ENCODE data around the gene PKP4.
"Not testable (repeated sequence)": the region's sequence is repeated elsewhere in the genome, so short reads cannot be mapped to it uniquely, and the experiment has no call there.

Gene PKP4

DNA sequence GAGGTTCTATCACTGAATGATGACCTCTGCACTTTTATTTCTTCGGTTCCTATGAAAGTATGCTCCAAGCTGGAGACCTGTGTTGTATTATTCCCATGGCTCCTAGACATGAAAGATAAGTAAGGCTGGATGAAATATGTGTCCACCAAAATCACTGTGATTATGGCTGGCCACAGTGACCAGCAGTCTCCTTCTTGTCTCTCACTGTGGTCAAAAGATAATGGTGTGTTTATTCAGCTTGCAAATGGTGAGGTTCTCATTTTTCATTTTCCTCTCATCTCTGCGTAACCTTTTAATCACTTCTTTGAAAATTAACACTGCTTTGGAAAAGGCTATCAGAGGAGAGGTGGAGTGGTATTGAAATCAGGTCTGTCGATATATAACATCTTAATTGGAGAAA, 230.6 kb downstream of the PKP4 start:
- no peak for DNase-seq (ENCODE audit: low spot score)

DNA sequence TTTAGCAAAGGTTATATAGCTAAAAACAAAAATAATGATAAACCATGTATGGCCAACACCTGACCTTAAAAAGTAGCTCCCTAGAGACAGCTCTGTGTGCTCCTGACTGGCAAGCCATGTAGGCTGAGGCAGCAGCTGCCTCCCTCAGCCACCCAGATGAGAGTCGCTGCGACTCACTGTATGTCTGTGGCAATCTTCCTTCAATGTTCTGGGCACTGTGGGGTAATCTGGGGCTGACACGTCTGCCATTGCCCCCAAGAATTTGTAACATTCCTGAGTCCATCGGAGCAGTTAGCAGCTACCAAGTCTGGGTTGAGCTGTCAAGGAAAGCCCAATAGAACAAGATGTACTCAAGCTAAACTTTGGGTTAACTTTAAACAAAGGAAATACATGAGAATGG, 232.0 kb downstream of the PKP4 start:
- no peak for DNase-seq (ENCODE audit: low spot score)

DNA sequence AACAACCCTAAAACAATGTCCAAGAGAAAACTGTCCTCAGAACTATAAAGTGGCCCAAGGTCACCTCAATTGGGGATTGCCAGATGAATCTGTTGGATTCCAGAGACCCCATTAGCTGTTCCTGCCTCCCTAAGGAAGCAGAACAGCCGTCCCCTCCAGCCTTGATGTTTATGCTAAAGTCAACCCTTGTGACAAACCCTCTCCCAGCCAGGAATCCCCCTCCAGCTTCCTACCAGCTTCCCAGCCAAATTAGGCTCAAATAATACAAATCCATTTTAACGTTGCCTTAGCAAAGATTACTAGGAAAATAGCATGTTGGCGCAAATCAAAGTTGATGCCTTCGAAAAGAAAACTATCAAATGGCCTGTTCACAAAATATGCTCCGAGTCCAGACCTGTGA, 232.6 kb downstream of the PKP4 start:
- no peak for DNase-seq (ENCODE audit: low spot score)

DNA sequence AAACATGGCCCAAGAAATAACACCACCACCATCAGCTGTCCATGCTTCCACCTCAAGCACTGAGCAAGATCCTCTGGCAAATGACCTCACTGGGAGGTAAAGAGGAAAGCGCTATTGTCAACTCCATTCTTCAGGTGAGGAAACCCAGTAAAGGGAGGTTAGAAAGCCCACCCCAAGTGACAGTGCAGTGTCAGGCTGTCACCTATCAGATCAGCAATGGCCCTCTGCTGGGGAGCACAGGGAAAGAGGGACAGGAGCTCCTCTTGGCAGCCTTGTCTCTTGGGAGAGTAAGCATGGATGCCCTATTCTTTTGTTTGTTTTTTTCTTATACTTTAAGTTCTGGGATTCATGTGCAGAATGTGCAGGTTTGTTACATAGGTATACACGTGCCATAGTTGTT, 234.1 kb downstream of the PKP4 start:
- no peak for DNase-seq (ENCODE audit: low spot score)

DNA sequence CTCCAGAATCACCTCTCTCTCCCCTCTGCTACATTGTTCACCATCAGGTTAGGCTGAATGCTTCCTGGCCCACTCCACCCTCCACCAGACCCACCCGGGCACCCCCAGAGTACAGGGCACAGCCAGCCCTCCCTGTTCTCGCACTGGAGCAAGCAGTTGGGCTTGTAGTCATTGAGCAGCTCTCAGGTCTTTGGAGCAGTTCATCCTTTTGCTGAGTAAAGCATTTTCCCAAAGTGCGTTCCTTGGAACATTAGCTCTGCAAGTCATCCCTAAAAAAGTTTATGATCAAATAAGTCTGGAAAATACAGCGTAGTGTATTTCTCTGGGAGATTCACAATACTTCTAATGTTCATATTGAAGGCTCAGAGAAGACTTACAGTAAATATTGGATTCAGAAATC, 234.9 kb downstream of the PKP4 start:
- no peak for DNase-seq (ENCODE audit: low spot score)

DNA sequence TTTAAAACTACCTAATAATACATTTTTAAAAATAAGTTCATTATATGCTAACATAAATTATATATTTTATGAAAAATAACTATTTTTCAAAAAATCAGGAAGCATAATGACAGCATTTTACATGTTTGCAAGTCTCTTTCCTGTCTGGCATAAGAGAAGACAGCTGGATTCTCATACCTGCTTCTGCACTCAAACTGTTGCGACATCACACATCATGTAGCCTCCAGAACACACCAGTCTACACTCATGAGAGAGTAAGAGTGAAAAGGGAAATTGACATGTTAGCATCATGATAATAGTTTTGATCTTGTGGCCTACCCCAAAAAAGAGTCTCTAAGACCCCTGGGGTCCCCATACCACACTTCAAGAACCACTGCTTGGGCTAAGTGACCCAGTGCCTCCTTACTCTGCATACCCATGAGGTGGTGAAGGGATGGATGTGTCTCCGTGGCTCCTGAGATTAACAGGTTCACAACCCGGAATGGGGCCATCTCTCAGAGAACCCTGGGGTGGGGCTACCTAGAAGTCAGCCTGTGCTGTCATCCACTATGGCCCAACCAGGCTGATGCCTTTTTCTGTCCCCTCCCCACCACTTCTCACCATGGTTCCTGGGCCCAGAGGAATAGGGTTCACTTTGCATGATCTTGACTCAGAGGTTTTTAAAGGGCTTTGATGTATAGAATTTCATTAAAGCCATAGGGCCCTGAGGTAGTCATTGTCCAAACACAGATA, 235.8 kb downstream of the PKP4 start:
- DNase-seq (ENCODE audit: low spot score): no peak

DNA sequence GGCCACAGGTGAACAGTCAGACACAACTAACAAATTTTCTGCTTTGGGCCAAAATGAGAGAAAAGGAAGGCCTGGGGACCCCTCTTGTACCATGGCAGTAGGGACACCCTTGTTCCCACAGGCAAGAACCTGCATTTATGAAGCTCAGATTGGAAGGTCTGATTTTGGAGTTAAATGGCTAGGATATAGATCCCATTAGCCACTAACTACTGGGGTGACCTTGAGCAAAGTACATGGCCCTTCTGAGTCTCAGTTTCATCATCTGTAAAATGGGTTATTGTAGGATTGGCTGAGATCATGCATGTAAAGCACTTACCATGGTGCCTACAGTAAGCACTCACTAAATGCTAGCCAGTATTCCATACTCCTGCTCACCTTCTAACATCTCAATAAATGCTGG, 236.7 kb downstream of the PKP4 start:
- DNase-seq (ENCODE audit: low spot score): no peak

DNA sequence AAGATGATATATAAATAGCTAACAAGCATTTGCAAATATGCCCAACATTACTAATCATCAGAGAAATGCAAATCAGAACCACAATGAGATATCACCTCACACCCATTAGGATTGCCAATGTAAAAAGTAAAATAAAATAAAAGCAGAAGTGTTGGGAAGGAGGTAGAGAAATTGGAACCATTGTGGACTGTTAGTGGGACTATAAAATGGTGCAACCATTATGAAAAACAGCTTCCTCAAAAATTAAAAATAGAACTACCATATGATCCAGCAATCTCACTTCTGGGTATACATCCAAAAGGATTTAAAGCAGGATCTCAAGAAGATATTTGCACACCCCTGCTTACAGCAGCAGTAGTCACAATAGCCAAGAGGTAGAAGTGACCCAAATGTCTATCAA, 238.6 kb downstream of the PKP4 start:
- DNase-seq (ENCODE audit: low spot score): no peak

DNA sequence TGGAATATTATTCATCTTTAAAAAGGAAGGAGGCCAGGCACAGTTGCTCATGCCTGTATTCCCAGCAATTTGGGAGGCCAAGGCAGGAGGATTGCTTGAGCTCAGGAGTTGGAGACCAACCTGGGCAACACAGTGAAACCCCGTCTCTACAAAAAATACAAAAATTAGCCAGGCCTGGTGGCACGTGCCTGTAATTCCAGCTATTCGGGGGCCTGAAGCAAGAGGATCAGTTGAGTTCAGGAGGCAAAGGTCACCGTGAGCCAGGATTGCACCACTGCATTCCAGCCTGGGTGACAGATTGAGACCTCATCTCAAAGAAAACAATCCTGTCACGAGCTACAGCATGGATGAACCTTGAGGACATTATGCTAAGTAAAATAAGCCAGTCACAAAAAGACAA, 239.0 kb downstream of the PKP4 start:
- DNase-seq (ENCODE audit: low spot score): not testable (repeated sequence)

DNA sequence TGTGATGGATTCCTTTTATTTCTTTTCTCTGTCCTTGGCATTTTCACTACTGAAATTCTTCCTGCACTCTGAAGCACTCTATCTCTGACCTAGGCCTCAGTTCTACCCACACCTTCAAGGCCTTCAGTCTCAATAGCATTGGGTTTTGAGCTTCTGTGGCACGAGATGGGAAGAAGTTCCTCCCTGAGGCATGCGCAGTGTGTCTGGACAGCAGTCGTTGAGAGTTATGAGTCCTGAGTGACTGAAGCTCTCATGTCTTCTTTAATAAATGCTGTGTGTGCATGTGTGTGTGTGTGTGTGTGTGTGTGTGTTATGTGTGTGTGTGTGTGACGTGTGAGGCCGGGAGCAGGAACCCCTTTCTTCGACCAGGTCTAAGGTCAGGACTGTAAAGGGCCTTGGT, 242.6 kb downstream of the PKP4 start:
- DNase-seq (ENCODE audit: low spot score): no peak

DNA sequence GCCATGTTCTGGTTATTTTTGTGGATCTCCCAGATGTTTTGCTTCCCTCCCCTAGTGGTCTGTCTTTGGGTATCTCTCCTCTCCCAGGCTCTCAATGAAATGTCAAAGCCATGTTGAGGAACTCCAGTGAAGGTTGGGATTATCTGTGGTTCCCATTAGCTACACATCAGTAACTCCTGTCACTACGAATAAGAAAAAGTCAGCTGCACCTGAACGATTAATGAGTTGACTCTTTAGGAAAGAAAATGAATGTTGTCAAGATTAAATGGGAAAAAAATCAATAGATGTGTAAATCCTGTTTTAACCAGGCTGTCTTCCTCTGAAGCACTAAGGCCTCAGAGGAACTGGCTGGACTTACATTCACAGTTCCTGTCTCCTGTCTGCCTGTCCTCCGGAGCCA, 244.3 kb downstream of the PKP4 start:
- DNase-seq (ENCODE audit: low spot score): no peak

DNA sequence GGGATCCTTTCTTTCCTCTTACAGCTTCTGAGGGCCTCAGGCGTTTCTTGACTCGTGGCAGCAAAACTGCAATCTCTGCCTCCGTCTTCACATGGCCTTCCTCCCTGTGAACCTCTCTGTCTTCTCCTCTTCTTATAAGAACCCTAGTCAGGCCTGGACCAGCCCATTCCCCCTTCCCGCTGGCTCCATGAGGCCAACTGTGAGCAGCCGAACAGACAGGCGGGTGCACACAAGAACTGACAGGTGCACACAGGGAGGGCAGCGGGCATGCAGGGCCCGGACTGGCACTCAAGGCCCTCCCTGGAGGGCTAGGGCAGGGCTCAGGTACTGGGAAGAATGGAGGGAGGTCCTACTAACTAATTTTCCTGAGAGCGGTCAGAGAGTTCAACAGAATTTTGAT, 246.0 kb downstream of the PKP4 start:
- no peak for DNase-seq (ENCODE audit: low spot score)

DNA sequence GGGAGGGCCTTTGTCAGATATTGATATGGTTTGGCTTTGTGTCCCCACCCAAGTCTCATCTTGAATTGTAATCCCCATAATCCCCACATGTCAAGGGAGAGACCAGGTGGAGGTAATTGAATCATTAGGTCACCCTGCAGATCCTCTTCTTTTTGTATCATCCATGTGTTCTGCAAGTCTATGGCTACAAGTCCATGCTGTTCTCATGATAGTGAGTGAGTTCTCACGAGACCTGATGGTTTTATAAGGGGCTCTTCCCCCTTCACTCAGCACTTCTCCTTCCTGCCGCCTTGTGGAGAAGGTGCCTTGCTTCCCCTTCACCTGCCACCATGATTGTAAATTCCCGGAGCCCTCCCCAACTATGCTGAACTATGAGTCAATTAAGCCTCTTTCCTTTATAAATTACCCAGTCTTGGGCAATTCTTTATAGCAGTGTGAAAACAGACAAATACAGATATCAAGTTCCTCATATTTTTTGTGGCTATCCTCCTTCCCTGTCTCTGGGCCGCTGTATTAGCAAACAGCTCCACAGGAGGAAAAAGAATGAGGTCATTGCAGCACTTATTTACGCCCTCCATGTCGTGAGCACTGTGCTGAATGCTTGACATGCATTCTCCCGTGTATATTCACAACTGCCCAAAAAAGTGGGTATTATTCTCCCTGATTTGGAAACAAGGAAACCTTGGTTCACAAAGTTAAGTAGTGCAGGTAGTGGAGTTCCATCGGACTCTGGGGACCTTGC, 248.1 kb downstream of the PKP4 start:
- not testable (repeated sequence) for DNase-seq (ENCODE audit: low spot score)

DNA sequence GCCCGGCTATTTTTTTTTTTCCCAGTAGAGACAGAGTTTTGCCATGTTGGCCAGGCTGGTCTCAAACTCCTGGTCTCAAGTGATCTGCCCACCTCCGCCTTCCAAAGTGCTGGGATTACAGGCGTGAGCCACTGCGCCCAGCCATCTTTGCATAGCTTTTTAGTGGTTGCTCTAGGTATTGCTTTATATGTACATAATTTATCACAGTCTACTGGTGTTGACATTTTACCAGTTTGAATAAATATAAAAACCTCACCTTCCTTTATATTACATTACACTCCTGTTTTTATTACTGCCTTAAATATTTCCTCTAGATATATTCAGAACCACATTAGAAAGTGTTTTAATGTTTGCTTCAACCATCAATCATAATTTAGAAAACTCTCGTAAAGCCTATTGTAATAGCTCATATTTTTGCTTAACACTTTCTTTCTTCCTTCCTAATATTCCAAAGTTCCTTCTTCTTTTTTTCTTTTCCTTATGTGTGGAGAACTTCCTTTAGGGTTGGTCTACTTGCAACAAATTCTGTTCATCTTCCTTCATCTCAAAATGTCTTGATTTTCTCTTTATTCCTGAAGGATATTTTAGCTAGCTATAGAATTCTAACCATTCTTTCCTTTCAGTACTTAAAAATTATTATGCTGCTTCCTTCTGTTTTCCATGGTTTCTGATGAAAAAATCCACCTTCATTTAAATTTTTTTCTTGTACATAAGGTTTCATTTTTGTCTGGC, 256.2 kb downstream of the PKP4 start:
- DNase-seq (ENCODE audit: low spot score): no peak

DNA sequence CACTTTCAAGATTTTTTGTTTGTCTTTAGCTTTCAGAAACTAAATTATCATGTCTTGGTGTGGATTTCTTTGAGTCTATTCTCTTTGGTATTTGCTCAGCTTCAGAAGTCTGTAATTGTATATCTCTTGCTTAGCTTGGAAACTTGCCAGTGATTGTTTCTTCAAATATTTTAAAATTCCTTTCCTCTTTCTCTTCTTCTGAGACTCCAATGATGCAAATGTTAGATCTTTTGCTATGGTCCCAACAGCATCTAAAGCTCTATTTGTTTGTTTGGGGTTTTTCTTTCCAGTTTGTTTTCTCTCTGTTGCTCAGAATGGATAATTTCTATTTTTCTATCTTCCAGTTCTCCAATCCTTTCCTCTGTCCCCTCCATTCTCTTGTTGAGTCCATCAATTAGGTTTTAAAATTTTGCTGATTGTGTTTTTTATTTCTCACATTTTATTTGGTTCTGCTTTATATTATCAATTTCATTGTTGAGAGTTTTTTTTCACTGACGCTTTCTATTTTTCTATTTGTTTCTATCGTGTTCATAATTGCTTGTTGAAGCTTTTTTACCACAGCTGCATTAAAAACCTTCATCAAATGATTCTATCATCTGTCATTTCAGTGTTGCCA, 256.9 kb downstream of the PKP4 start:
- DNase-seq (ENCODE audit: low spot score): no peak

DNA sequence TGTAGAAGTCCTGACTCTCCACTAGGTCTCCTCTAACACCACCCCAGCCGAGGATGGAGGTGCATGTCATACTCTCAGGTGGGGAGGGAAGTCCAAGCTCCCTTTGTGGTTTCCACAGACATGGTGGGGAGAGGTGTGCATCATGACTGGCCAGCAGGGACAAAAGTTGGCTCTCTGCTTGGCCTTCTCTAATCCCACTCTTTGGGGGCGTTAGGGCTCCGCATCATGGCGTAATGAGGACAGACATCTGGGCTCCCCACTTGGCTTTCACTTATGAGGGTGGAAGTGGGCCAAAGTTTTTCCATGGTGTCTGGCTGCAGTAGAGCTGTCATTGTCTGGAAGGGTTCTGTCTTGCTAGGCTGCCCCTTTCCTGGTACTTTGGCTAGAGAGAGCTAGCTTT, 257.7 kb downstream of the PKP4 start:
- DNase-seq (ENCODE audit: low spot score): no peak

DNA sequence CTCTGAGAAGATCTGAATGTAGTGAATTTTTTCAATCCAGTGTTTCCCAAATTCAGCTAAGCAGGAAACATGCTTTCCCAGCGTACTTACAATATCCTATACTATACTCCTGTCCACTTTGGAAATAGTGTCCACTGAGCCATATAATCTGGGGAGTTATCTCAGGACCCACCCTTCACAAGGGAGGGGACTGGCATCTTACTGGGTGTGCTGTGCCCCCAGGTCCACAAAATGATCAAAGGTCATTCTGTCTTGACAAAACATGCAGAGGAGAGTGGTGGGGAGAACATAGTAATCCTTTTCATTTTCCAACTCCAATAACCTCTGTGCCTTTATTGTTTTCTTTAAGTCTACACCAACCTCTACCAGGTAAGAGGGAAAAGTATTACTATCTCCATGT, 258.6 kb downstream of the PKP4 start:
- no peak for DNase-seq (ENCODE audit: low spot score)

DNA sequence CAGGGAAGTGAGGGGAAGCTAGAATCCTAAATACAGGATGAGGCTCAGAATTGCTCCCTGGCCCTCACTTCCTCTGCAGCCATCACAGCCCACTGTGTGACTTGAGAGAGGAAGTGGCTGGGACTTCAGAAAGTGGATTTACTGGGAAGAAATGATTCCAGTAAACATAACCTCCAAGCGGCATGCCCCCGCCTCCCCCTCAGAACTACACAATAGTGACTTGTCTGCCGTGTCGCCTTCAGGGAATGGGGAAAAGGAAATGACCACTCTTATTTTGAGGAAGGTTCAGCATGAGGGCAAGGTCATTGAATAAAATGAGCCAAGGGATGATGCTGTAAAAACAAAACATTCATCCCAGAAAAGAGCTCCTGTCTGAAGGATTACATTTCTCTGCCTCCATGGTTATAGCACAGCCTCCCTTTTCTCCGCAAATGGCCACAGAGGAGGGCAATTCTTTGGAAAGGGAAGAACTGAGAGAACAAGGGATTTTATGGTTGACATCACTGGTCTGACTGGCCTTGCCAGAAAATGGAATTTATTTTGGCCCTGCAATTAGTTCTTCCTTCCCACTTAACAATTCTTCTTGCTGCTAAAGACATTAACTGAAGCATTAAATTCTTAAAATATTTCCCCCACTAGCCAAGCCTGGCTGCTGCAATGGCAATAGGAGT, 259.5 kb downstream of the PKP4 start:
- DNase-seq (ENCODE audit: low spot score): no peak

DNA sequence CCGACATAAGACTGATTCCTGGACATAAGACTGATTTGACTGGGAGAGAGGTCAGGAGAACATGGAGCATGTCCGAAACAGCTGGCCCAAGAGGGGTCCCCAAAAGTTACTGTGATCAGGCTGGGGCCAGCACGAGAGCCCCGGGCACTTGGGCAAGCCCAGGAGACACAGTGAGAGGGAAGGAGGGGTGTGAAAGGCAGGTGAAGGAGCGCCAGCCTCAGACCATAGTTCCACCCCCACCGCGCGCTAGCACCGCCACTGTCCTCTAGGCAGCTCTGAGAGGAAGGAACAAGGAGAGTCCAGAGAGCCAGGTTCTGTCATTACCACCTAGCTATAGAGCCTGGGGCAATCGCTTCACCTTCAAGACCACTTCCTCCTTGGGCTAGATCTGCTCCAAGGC, 260.2 kb downstream of the PKP4 start:
- no peak for DNase-seq (ENCODE audit: low spot score)

DNA sequence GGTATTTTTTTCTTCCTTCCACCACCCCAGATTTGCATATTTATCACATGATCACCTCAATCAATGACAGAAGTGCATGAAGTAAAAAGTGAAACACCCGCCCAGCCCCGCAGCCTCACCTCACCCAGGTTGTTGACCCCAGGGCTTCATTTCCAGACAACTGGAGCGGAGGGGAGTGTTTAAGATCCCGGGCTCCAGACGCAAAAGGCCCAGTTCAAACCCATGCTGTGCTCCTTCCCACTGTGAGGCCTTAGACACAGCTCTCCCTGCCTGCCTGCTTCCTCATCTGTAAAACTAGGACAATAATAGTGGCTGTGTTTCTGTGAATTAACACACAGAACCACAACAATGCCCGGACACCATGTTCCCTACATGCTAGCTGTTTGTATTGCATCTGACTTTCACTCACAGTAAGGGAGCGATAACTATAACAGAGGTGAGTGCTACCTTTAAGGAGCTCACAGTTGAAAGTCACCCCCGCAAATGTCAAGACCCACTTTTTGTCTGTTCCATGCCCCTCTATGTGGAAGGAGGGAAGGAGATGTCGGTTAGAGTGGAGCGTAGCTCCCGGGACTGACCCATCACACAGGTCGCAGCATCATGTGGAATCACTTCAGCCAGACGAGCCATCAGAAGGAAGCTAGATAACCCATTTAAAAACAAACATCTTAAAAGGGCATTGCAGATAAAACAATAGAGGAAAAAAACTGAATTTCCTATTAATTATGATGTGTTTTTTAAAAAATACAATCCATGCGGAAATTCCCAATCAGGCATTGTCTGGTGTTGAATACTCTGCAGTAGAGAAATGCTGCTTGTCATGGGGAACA, 260.8 kb downstream of the PKP4 start:
- no peak for DNase-seq (ENCODE audit: low spot score)

DNA sequence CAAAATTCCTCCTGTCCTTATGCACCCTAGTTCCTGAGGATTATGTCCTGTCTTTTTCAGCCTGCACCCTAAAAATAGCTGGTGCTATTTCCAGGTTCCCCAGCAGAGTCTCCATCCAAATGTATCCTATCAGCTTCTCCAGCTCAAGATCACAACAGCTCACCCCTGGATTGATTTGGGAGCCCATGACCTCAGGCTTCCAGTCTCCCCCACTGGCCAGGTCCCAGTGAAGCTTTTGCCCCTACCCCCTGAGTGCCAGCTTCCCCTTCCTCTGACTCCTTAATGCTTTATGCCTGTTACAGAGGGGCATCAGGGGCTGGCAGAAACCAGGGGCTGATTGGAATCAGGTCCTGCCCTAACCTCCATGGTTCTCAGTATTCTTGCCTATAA, 261.4 kb downstream of the PKP4 start:
- no peak for DNase-seq (ENCODE audit: low spot score)
